A673 (cell line): ENCODE measurements around the gene ATP13A1.

Experiments
- CTCF ChIP-seq: fragments of 300-800, 200-600 bp; sonication (generic); conservative IDR thresholded peaks from 2 replicates; pipeline ENCODE4 v1.5.1; 2017; ENCODE audit warnings: low read depth, mild to moderate bottlenecking, antibody characterized with exemption, low read length, moderate library complexity, mixed read lengths
- EZH2 ChIP-seq: fragments of 200-600 bp; sonication (generic); IDR thresholded peaks from 2 replicates; pipeline ENCODE4 v1.6.1; 2017; ENCODE audit warnings: borderline replicate concordance, low read depth, mild to moderate bottlenecking, mixed read lengths, antibody characterized with exemption, low read length; ENCODE audit not compliant: poor library complexity, severe bottlenecking

DNA sequence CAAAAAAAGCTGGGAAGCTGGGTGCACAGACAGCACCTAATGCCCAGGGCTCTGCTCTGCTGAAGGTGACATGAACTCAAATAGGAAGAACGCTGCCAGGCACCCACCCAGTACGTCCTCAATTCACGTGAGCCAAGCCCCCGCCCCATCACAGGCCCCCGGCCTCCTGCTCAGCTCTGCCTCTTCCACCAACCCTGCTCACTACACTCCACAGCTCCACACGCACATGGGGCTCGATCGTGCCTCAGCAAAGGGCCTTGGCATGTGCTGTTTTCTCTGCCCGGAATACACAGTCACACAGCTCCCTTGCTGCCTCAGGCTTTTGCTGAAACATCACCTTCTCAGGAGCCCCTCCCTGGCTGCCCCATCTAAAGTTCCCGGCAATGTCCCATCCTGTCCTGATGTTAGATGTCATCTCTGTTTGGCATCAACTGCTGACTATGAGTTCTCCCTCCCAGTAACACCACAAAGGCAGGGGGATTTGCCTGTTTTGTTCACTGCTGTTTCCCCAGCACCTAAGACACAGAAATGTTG is 2.3 kb downstream of the ATP13A1 start:
- no peak for TF ChIP-seq CTCF
- no peak for TF ChIP-seq EZH2
